Parathyroid adenoma (tissue), 2 donors: Measurements from ENCODE around the gene TTLL8.

Source experiments
- H2AFZ ChIP-seq: fragments of 300-600 bp; sonication (generic); one replicate; pipeline ENCODE4 v1.7.0; 2017; ENCODE audit warnings: antibody characterized with exemption, mild to moderate bottlenecking
- H3K27ac ChIP-seq: fragments of 300-600 bp; sonication (generic); one replicate; pipeline ENCODE4 v1.7.0; 2017
- H3K27me3 ChIP-seq: fragments of 300-600 bp; sonication (generic); one replicate; pipeline ENCODE4 v1.7.0; 2017; ENCODE audit warnings: low read length; ENCODE audit not compliant: control insufficient read depth, insufficient read depth
- H3K36me3 ChIP-seq: fragments of 300-600 bp; sonication (generic); one replicate; pipeline ENCODE4 v1.7.0; 2017; ENCODE audit warnings: low read length; ENCODE audit not compliant: control insufficient read depth, insufficient read depth
- H3K4me1 ChIP-seq: fragments of 300-600 bp; sonication (generic); one replicate; pipeline ENCODE4 v1.7.0; 2017; ENCODE audit warnings: control low read depth
- H3K4me2 ChIP-seq: fragments of 300-600 bp; sonication (generic); one replicate; pipeline ENCODE4 v1.7.0; 2017; ENCODE audit warnings: low read length
- H3K4me3 ChIP-seq: fragments of 300-600 bp; sonication (generic); one replicate; pipeline ENCODE4 v1.7.0; 2017; ENCODE audit warnings: low read depth, low read length
- H3K79me2 ChIP-seq: fragments of 300-600 bp; sonication (generic); one replicate; pipeline ENCODE4 v1.7.0; 2017; ENCODE audit warnings: control low read depth
- H3K9ac ChIP-seq: fragments of 300-600 bp; sonication (generic); one replicate; pipeline ENCODE4 v1.7.0; 2017; ENCODE audit warnings: mild to moderate bottlenecking
- H3K9me3 ChIP-seq: fragments of 300-600 bp; sonication (generic); one replicate; pipeline ENCODE4 v1.7.0; 2017; ENCODE audit warnings: low read length; ENCODE audit not compliant: control insufficient read depth
- CTCF ChIP-seq: fragments of 300-600 bp; sonication (generic); IDR thresholded peaks from one replicate; pipeline ENCODE4 v1.7.0; 2017; ENCODE audit warnings: antibody characterized with exemption, mild to moderate bottlenecking
- donor health status: primary hyperparathyroidism.

The TTLL8 gene

GRCh38 chr22:50046481-50047245, 11.4 kb downstream of the TTLL8 start:
- no peak overlapping the region for H3K4me2 ChIP-seq

GRCh38 chr22:50046019-50046415, 12.1 kb downstream of the TTLL8 start:
- Histone ChIP-seq H3K79me2 (no peaks in the 10 kb centered on the region), H3K4me1 (no peaks in the 10 kb centered on the region), H3K36me3 (no peaks in the 10 kb centered on the region), H3K9ac (no peak overlapping the region), H3K4me2 (no peak overlapping the region), H3K9me3 (no peaks in the 10 kb centered on the region), H2AFZ (no peak overlapping the region), H3K27ac (no peak overlapping the region), H3K27me3 (no peaks in the 10 kb centered on the region), H3K4me3 (no peak overlapping the region)
- no peak for TF ChIP-seq CTCF

More at GRCh38 chr22:50046481-50047245, 11.4 kb downstream of the TTLL8 start:
- Histone ChIP-seq H2AFZ (no peak overlapping the region), H3K36me3 (no peaks in the 10 kb centered on the region), H3K9ac (no peak overlapping the region), H3K79me2 (no peaks in the 10 kb centered on the region), H3K4me3 (no peak overlapping the region), H3K9me3 (no peaks in the 10 kb centered on the region), H3K27me3 (no peaks in the 10 kb centered on the region), H3K27ac (no peak overlapping the region), H3K4me1 (no peaks in the 10 kb centered on the region)
- no peak for TF ChIP-seq CTCF

GRCh38 chr22:50045211-50046018, 12.7 kb downstream of the TTLL8 start:
- Histone ChIP-seq H3K27ac (no peak overlapping the region), H3K4me2 (no peak overlapping the region), H3K9ac (no peak overlapping the region), H3K4me1 (no peaks in the 10 kb centered on the region), H2AFZ (no peak overlapping the region), H3K9me3 (no peaks in the 10 kb centered on the region), H3K27me3 (no peaks in the 10 kb centered on the region), H3K79me2 (no peaks in the 10 kb centered on the region), H3K4me3 (no peak overlapping the region), H3K36me3 (no peaks in the 10 kb centered on the region)
- no peak for TF ChIP-seq CTCF

GRCh38 chr22:50044485-50045118, 13.5 kb downstream of the TTLL8 start:
- Histone ChIP-seq H3K9ac (no peak overlapping the region), H3K27ac (no peak overlapping the region), H3K79me2 (no peaks in the 10 kb centered on the region), H2AFZ (no peak overlapping the region), H3K36me3 (no peaks in the 10 kb centered on the region), H3K4me1 (no peaks in the 10 kb centered on the region), H3K4me3 (no peak overlapping the region), H3K27me3 (no peaks in the 10 kb centered on the region), H3K4me2 (no peak overlapping the region), H3K9me3 (no peaks in the 10 kb centered on the region)
- no peak for TF ChIP-seq CTCF
